NCI-H226 (cell line): ENCODE data around the gene HMGN1.
A peak's percentile ranks its signal among the peaks of the same experiment; 100 is the strongest.

ENCODE experiments used
- DNase-seq: peaks from one replicate; pipeline ENCODE4 v3.0.0-alpha.2; 2015

The HMGN1 gene

GRCh38 chr21:39327727-39328126 is 21.2 kb downstream of the HMGN1 start:
- DNase-seq = no peak

- no peak for DNase-seq
Observed at GRCh38 chr21:39326607-39327307, 22.1 kb downstream of the HMGN1 start.

- no peak for DNase-seq
Observed at GRCh38 chr21:39325458-39325857, 23.4 kb downstream of the HMGN1 start.

- DNase-seq = peak; percentile 6
Observed at GRCh38 chr21:39321424-39321823, 27.5 kb downstream of the HMGN1 start.

DNA sequence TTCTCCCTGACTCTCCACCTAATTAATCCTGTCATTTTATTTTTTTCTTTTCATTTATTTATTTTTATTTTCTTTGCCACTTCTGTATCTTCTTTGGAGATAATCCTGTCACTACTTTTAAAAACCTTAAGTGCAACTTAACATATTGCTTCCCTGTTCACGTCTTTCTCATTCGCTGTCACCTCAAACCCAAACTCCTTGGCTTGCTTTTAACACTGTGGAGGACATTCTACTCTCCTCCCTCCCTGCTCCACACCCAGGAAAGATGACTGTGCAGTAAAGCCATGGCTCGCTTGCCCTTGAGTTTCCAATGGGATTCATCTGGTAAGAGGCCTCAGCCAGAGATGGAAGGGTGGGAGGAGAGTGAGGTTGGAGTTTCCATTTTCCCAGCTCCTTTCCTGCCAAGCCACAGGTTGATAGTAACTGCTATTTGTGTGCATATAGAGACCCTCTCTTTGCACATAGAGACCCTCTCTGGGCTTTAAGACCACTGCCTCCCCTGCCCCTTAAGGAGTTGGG is 29.0 kb downstream of the HMGN1 start:
- DNase-seq = peak; percentile 23

DNA sequence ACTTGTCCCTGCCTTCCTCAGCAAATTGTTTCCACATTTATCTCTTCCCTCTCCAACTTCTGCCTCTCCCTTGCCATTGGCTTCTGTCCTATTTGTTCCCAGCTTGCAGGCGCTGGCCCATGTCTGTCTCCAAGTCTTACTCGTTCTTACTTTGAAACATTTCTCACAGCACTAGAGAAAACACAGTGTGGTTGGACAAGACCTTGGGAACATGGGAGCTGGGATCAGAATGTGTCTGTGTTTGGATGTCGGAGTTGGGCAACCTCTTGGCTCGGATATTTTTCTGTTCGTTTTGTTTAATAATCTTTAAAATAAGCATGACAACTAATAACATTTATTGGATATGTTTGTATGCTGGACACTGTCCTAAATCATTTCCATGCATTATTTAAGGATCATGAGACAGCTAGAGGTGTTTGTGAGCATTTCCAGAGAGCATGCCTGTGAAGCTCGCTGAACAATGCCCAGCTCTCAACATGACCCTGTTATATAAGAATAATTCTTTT is 29.6 kb downstream of the HMGN1 start:
- DNase-seq = no peak

DNA sequence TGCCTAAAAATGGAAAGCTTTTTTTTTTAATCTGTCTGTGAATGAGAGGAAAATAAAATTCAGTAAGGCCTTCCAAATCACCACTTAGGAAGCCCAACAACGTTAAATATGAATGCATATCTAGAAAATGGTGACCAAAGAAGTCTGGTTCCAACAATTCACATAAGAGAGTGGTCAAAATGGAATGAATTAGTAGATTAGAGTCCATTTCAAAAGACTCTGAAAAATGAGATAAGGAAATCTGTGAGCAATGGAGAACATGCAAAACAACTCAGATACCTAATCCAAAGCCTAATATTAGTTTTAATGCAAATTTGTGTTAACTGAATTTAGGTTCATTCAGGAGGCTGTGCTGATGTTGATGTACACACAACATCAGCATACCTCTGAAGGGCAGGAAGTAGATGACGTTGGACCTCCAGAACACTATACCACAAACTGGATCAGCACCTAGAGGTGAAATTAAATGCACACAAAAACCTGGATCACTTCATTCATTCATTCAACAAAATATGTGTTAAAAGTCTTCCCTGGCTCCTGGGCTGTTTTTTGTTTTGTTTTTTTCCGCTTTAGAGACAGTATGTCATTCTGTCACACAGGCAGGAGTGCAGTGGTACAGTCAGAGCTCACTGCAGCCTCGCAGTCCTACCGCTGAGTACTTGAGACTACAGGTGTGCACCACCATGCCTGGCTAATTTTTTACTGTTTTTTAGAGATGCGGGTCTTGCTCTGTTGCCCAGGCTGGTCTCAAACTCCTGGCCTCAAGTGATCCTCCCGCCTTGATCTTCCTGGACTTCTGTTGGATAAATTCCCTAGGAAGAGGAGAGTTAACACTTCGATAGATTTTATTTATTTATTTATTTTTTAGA is 30.6 kb downstream of the HMGN1 start:
- DNase-seq = no peak

- DNase-seq = no peak
Observed at GRCh38 chr21:39317134-39318090, 31.5 kb downstream of the HMGN1 start.

- no peak for DNase-seq
Observed at GRCh38 chr21:39316729-39317128, 32.2 kb downstream of the HMGN1 start.

GRCh38 chr21:39315603-39316445 is 33.1 kb downstream of the HMGN1 start:
- peak; percentile 36 for DNase-seq

DNA sequence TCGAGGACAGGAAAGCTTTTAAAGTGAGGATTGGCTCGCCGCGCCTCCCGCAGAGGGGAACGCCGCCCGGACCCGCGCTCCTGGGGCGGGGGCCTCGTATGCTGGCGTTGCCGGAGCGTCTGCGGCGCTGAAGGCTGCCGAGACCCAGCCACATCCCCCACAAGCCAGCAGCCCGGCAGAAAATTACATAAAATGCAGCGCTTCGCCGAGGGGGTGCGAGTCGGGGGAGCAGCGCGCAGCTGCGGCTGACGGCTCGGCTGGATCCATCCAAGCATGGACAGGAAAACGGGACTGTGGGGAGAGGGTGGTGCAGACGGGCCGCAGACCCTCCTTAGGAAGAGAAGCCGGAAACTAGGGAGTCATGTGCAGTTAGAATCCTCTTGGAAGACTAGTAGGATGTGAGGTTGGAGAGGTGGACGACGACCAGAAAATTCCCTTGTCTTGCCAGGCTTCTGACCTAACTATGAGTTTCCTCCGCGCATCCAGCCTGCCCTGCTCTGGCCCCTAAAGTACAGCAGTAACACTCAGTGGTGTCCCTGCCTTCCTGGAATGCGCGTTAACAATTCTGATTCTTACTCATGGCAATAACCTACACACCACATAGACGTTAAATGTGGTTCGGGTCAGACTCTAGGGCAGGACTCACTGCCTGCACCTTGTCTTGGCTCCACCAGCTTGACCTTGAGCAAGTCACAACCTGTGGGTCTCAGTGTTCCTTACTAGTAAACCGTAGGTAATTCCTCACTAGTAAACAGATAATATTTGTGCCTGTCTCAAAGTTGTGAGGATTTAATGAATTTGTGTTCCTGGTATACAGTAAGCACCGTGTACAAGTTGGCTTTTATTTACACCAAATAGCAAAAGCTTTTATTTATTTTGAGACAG is 34.5 kb downstream of the HMGN1 start:
- DNase-seq = peak; percentile 61

DNA sequence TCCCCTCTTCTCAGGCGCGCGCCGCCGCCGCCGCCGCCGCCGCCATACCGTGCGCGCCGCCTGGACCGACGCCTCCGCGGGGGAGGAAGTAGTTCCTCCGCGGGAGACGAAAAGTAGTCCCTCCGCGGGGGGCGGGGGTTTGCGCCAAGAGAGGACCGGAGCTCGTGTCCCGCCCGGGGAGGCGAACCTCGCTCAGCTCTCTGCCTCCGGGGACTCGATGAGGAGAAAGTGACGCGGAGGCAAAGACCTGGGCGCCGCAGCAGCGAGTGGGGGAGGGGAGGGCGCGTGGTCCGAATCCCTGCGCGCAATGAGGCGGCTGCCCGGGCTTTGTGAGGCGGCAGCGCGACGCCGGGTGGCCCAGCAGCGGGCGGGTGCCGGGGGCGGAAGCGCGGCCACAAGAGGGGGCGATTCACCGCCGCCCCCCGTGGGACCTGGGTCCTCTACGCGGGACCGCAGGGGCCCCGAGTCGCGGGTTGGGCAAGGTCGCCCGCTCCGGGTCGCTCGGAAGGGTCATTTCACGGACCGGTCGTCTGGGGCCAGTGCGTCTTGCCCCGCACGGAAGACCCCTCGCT is 35.2 kb downstream of the HMGN1 start, which contains the start of gene BRWD1:
TSS of gene BRWD1 (minus strand) at position 62 of the 572 bp plus-strand sequence. CDS start 141 bp downstream, outside the sequence.
- peak; percentile 71 for DNase-seq

GRCh38 chr21:39313042-39313570 is 35.8 kb downstream of the HMGN1 start:
- no peak for DNase-seq

GRCh38 chr21:39312112-39313041 is 36.5 kb downstream of the HMGN1 start:
- peak; percentile 67 for DNase-seq

GRCh38 chr21:39311164-39311563 is 37.7 kb downstream of the HMGN1 start:
- DNase-seq = no peak

GRCh38 chr21:39307466-39307865 is 41.4 kb downstream of the HMGN1 start:
- no peak for DNase-seq

GRCh38 chr21:39300587-39300986 is 48.3 kb downstream of the HMGN1 start:
- DNase-seq = no peak

- DNase-seq = no peak
Observed at GRCh38 chr21:39296891-39297290, 52.0 kb downstream of the HMGN1 start.
